HG03159 (cell line): ENCODE data around the gene RPL39.
"Not testable (repeated sequence)": the region's sequence is repeated elsewhere in the genome, so short reads cannot be mapped to it uniquely, and the experiment has no call there.

Experiments used
- ATAC-seq: cut with Tn5 transposase; IDR thresholded peaks from one replicate; pipeline ENCODE4 v1.9.1; 2021; ENCODE audit warnings: mild to moderate bottlenecking, moderate library complexity; ENCODE audit not compliant: unreplicated experiment

RPL39 gene

GRCh38 chrX:119791437-119792231, at the start of gene RPL39:
RPL39 (minus strand) TSS chrX:119791630; CDS start chrX:119791576, 54 bp downstream.
- ATAC-seq: peak; percentile 88

- ATAC-seq: no peak
Observed at GRCh38 chrX:119833905-119834304, 42.5 kb upstream of the RPL39 start.

- ATAC-seq: no peak
Observed at GRCh38 chrX:119828446-119828845, 37.0 kb upstream of the RPL39 start.

- no peak for ATAC-seq
Observed at GRCh38 chrX:119826399-119826959, 35.0 kb upstream of the RPL39 start.

GRCh38 chrX:119824221-119824620, 32.8 kb upstream of the RPL39 start:
- ATAC-seq: not testable (repeated sequence)

GRCh38 chrX:119821703-119822102, 30.3 kb upstream of the RPL39 start:
- ATAC-seq: peak; percentile 91

GRCh38 chrX:119817130-119817690, 25.8 kb upstream of the RPL39 start:
- ATAC-seq: no peak

GRCh38 chrX:119816300-119816699, 24.9 kb upstream of the RPL39 start:
- no peak for ATAC-seq

- no peak for ATAC-seq
Observed at GRCh38 chrX:119809185-119809666, 17.8 kb upstream of the RPL39 start.

GRCh38 chrX:119808461-119808860, 17.0 kb upstream of the RPL39 start:
- not testable (repeated sequence) for ATAC-seq

- ATAC-seq: no peak
Observed at GRCh38 chrX:119802546-119802945, 11.1 kb upstream of the RPL39 start.

- ATAC-seq: no peak
Observed at GRCh38 chrX:119801253-119802221, 10.1 kb upstream of the RPL39 start.

- peak; percentile 24 for ATAC-seq
Observed at GRCh38 chrX:119790977-119791436, 423 bp downstream of the RPL39 start.

GRCh38 chrX:119784747-119785446, 6.5 kb downstream of the RPL39 start:
- ATAC-seq: peak; percentile 67

GRCh38 chrX:119783026-119783425, 8.4 kb downstream of the RPL39 start:
- no peak for ATAC-seq

- ATAC-seq: no peak
Observed at GRCh38 chrX:119778829-119779228, 12.6 kb downstream of the RPL39 start.

GRCh38 chrX:119775517-119776238, 15.8 kb downstream of the RPL39 start:
- no peak for ATAC-seq

GRCh38 chrX:119769388-119769787, 22.0 kb downstream of the RPL39 start:
- not testable (repeated sequence) for ATAC-seq

GRCh38 chrX:119768436-119768835, 23.0 kb downstream of the RPL39 start:
- not testable (repeated sequence) for ATAC-seq
